Renal cortical epithelial cell (primary cell): ENCODE measurements around the gene OSBP. TPM values are rescaled to one million over a fixed set of nuclear protein-coding genes. Genes with fewer than 3 reads are reported as not detected.
"Not testable (repeated sequence)": the region's sequence is repeated elsewhere in the genome, so short reads cannot be mapped to it uniquely, and the experiment has no call there.

Source experiments
- DNase-seq: peaks from one replicate; pipeline ENCODE4 v3.0.0-alpha.2; 2011; ENCODE audit warnings: low read depth
- total RNA-seq: library from RNA; depleted of rRNA; stranded (reverse); fragments of >200 nt; gene quantifications from 2 replicates; pipeline ENCODE4 v1.2.3, GENCODE V29; 2014

The OSBP gene
- 32.0 and 71.3 TPM in 2 replicates for total RNA-seq

- DNase-seq, result peak; percentile 100
Observed at GRCh38 chr11:59615637-59616395, at the start of gene OSBP. TSS of gene OSBP (minus strand) at chr11:59615774. CDS start at chr11:59615664, 110 bp downstream.

GRCh38 chr11:59660621-59661020, 45.0 kb upstream of the OSBP start:
- no peak for DNase-seq

- DNase-seq, result peak; percentile 68
Observed at GRCh38 chr11:59659981-59660380, 44.4 kb upstream of the OSBP start.

- DNase-seq, result peak; percentile 51
Observed at GRCh38 chr11:59658036-59658435, 42.5 kb upstream of the OSBP start.

- no peak for DNase-seq
Observed at GRCh38 chr11:59654893-59655292, 39.3 kb upstream of the OSBP start.

- DNase-seq, result no peak
Observed at GRCh38 chr11:59647245-59647980, 31.8 kb upstream of the OSBP start.

- no peak for DNase-seq
Observed at GRCh38 chr11:59644528-59644927, 29.0 kb upstream of the OSBP start.

- DNase-seq, result no peak
Observed at GRCh38 chr11:59643390-59643789, 27.8 kb upstream of the OSBP start.

GRCh38 chr11:59641156-59641555, 25.6 kb upstream of the OSBP start:
- no peak for DNase-seq

- no peak for DNase-seq
Observed at GRCh38 chr11:59630493-59630892, 14.9 kb upstream of the OSBP start.

- DNase-seq, result no peak
Observed at GRCh38 chr11:59629996-59630395, 14.4 kb upstream of the OSBP start.

- not testable (repeated sequence) for DNase-seq
Observed at GRCh38 chr11:59626969-59627368, 11.4 kb upstream of the OSBP start.

- no peak for DNase-seq
Observed at GRCh38 chr11:59625703-59626102, 10.1 kb upstream of the OSBP start.

- DNase-seq, result no peak
Observed at GRCh38 chr11:59617876-59618275, 2.3 kb upstream of the OSBP start.

GRCh38 chr11:59616396-59616982, 915 bp upstream of the OSBP start:
- no peak for DNase-seq

GRCh38 chr11:59615120-59615636, 396 bp downstream of the OSBP start:
- peak; percentile 18 for DNase-seq

- no peak for DNase-seq
Observed at GRCh38 chr11:59614277-59615119, 1.1 kb downstream of the OSBP start.

GRCh38 chr11:59611570-59612565, 3.7 kb downstream of the OSBP start:
- DNase-seq, result peak; percentile 16

- DNase-seq, result no peak
Observed at GRCh38 chr11:59610289-59610688, 5.3 kb downstream of the OSBP start.

GRCh38 chr11:59607703-59608454, 7.7 kb downstream of the OSBP start:
- DNase-seq, result no peak
